ENCODE results near the gene PFDN6.
A peak's percentile ranks its signal among the peaks of the same experiment; 100 is the strongest.

The PFDN6 gene

GRCh38 chr6:33294086-33294823 is 4.9 kb downstream of the PFDN6 start:
- ATAC-seq (ENCODE audit: low read depth) (no peak), DNase-seq (ENCODE audit: low spot score) (no peak)
- no peaks in the 10 kb centered on the region for H3K27me3 ChIP-seq (ENCODE audit: insufficient read depth, poor library complexity, severe bottlenecking)
- H3K4me3 ChIP-seq (ENCODE audit: severe bottlenecking) = no peak overlapping the region
- peaks cover 38% of the 10 kb centered on the region for H3K36me3 ChIP-seq (ENCODE audit: low read depth)
- no peak overlapping the region for H3K27ac ChIP-seq (ENCODE audit: poor library complexity, severe bottlenecking)
- no peaks in the 10 kb centered on the region for H3K9me3 ChIP-seq (ENCODE audit: severe bottlenecking)
- no peak for TF ChIP-seq CTCF (IDR thresholded peaks at IDR 0.05; ENCODE audit: poor library complexity, severe bottlenecking)
- no peaks in the 10 kb centered on the region for H3K4me1 ChIP-seq (ENCODE audit: insufficient read depth, poor library complexity, severe bottlenecking)

- H3K9me3 ChIP-seq (ENCODE audit: severe bottlenecking) = no peaks in the 10 kb centered on the region
- no peaks in the 10 kb centered on the region for H3K4me1 ChIP-seq (ENCODE audit: insufficient read depth, poor library complexity, severe bottlenecking)
- H3K4me3 ChIP-seq (ENCODE audit: severe bottlenecking) = no peak overlapping the region
- peaks cover 34% of the 10 kb centered on the region for H3K36me3 ChIP-seq (ENCODE audit: low read depth)
- H3K27ac ChIP-seq (ENCODE audit: poor library complexity, severe bottlenecking) = no peak overlapping the region
- TF ChIP-seq CTCF (IDR thresholded peaks at IDR 0.05; ENCODE audit: poor library complexity, severe bottlenecking) = no peak
- ATAC-seq (ENCODE audit: low read depth) = no peak
- DNase-seq (ENCODE audit: low spot score) = no peak
- no peaks in the 10 kb centered on the region for H3K27me3 ChIP-seq (ENCODE audit: insufficient read depth, poor library complexity, severe bottlenecking)
Measured at GRCh38 chr6:33295621-33296369, 6.4 kb downstream of the PFDN6 start.

GRCh38 chr6:33296797-33297405 is 7.5 kb downstream of the PFDN6 start:
- no peak for TF ChIP-seq CTCF (IDR thresholded peaks at IDR 0.05; ENCODE audit: poor library complexity, severe bottlenecking)
- Histone ChIP-seq H3K27ac (ENCODE audit: poor library complexity, severe bottlenecking) (peak overlapping the region; percentile 92), H3K9me3 (ENCODE audit: severe bottlenecking) (no peaks in the 10 kb centered on the region), H3K27me3 (ENCODE audit: insufficient read depth, poor library complexity, severe bottlenecking) (no peaks in the 10 kb centered on the region), H3K4me1 (ENCODE audit: insufficient read depth, poor library complexity, severe bottlenecking) (no peaks in the 10 kb centered on the region), H3K4me3 (ENCODE audit: severe bottlenecking) (peak overlapping the region; percentile 65), H3K36me3 (ENCODE audit: low read depth) (peaks cover 26% of the 10 kb centered on the region)
- ATAC-seq (ENCODE audit: low read depth) (no peak), DNase-seq (ENCODE audit: low spot score) (no peak)

- Histone ChIP-seq H3K4me3 (ENCODE audit: severe bottlenecking) (peak overlapping the region; percentile 65), H3K27ac (ENCODE audit: poor library complexity, severe bottlenecking) (peak overlapping the region; percentile 92), H3K27me3 (ENCODE audit: insufficient read depth, poor library complexity, severe bottlenecking) (no peaks in the 10 kb centered on the region), H3K36me3 (ENCODE audit: low read depth) (peaks cover 22% of the 10 kb centered on the region), H3K4me1 (ENCODE audit: insufficient read depth, poor library complexity, severe bottlenecking) (no peaks in the 10 kb centered on the region), H3K9me3 (ENCODE audit: severe bottlenecking) (no peaks in the 10 kb centered on the region)
- DNase-seq (ENCODE audit: low spot score) (no peak), ATAC-seq (ENCODE audit: low read depth) (peak; percentile 32)
- no peak for TF ChIP-seq CTCF (IDR thresholded peaks at IDR 0.05; ENCODE audit: poor library complexity, severe bottlenecking)
Measured at GRCh38 chr6:33297406-33297955, 8.1 kb downstream of the PFDN6 start.
